ENCODE measurements around the gene NUP210L. TPM values are rescaled to one million over a fixed set of nuclear protein-coding genes. Genes with fewer than 3 reads are reported as not detected.

The NUP210L gene
- total and polyA plus RNA-seq, 8 donors = 0.18 TPM; not detected in 7

- Histone ChIP-seq H3K4me3 (no peak overlapping the region), H3K27ac (no peak overlapping the region), H3K27me3 (peaks cover 0 to 9% (median 0%) of the 10 kb centered on the region in 3 donors), H3K36me3 (no peaks in the 10 kb centered on the region), H3K9me3 (no peaks in the 10 kb centered on the region), H3K4me1 (no peaks in the 10 kb centered on the region)
- no peak for DNase-seq
- TF ChIP-seq EP300 (IDR thresholded peaks at IDR 0.05) = no peak
- no peak for TF ChIP-seq POLR2AphosphoS5 (IDR thresholded peaks at IDR 0.05)
- no peak for TF ChIP-seq POLR2A (IDR thresholded peaks at IDR 0.05)
- TF ChIP-seq CTCF (IDR thresholded peaks at IDR 0.05) = no peak
- intact Hi-C loops (cut with DNase I; ENCODE audit: low total_unique reads) = no loop called here
- 47 to 62% (median 58%) methylated on average over 3 of the region's 3 CpGs for WGBS, 5 donors
These were observed 37.6 kb upstream of the NUP210L start for GRCh38 chr1:154192476-154192875.

- Histone ChIP-seq H3K4me3 (no peak within 1 kb of the TSS), H3K36me3 (no peaks in the 10 kb centered on the region), H3K9me3 (no peaks in the 10 kb centered on the region), H3K27me3 (peaks cover 0 to 9% (median 0%) of the 10 kb centered on the region in 3 donors), H3K4me1 (peaks cover 0 to 2% (median 0%) of the 10 kb centered on the region in 4 donors), H3K27ac (no peak within 1 kb of the TSS)
- 9 to 37% (median 19%) methylated on average over 1 of the region's 1 CpG for WGBS, 5 donors
- intact Hi-C loops (cut with DNase I; ENCODE audit: low total_unique reads) = no loop called here
- DNase-seq = no peak
- no peak for TF ChIP-seq POLR2AphosphoS5 (IDR thresholded peaks at IDR 0.05)
- no peak for TF ChIP-seq POLR2A (IDR thresholded peaks at IDR 0.05)
- no peak for TF ChIP-seq CTCF (IDR thresholded peaks at IDR 0.05)
- no peak for TF ChIP-seq EP300 (IDR thresholded peaks at IDR 0.05)
These were observed 37.2 kb upstream of the NUP210L start, which contains the start of gene TPM3 for GRCh38 chr1:154191990-154192461. TPM3 (minus strand) TSS chr1:154192100; CDS start chr1:154192018, 82 bp downstream.

GRCh38 chr1:154190550-154190949, 35.7 kb upstream of the NUP210L start:
- no peaks in the 10 kb centered on the region for H3K36me3 ChIP-seq
- peaks cover 0 to 9% (median 0%) of the 10 kb centered on the region in 3 donors for H3K27me3 ChIP-seq
- no peaks in the 10 kb centered on the region for H3K9me3 ChIP-seq
- no peak for DNase-seq
- H3K4me3 ChIP-seq = no peak overlapping the region
- peaks cover 0 to 9% (median 7%) of the 10 kb centered on the region in 4 donors for H3K4me1 ChIP-seq
- TF ChIP-seq POLR2A (IDR thresholded peaks at IDR 0.05) = no peak
- no peak for TF ChIP-seq CTCF (IDR thresholded peaks at IDR 0.05)
- no peak for TF ChIP-seq POLR2AphosphoS5 (IDR thresholded peaks at IDR 0.05)
- no peak for TF ChIP-seq EP300 (IDR thresholded peaks at IDR 0.05)
- 6 to 29% (median 15%) methylated on average over 1 of the region's 1 CpG for WGBS, 5 donors
- H3K27ac ChIP-seq = no peak overlapping the region
- intact Hi-C loops (cut with DNase I; ENCODE audit: low total_unique reads) = no loop called here

GRCh38 chr1:154186852-154187501, 32.1 kb upstream of the NUP210L start:
- Histone ChIP-seq H3K4me3 (no peak overlapping the region), H3K4me1 (peaks cover 1 to 19% (median 16%) of the 10 kb centered on the region in 4 donors), H3K27me3 (no peaks in the 10 kb centered on the region), H3K27ac (peak overlapping the region in 4 of 5 donors; percentile 0 to 49 (median 35)), H3K36me3 (no peaks in the 10 kb centered on the region), H3K9me3 (no peaks in the 10 kb centered on the region)
- intact Hi-C loops (cut with DNase I; ENCODE audit: low total_unique reads) = no loop called here
- TF ChIP-seq POLR2AphosphoS5 (IDR thresholded peaks at IDR 0.05) (peak in 1 of 3 donors; percentile 2), POLR2A (IDR thresholded peaks at IDR 0.05) (no peak)
- DNase-seq = peak in 1 of 2 donors; percentile 32
- WGBS, 5 donors = 16 to 36% (median 22%) methylated on average over 2 of the region's 2 CpGs

GRCh38 chr1:154186177-154186576, 31.3 kb upstream of the NUP210L start:
- 17 to 53% (median 35%) methylated on average over 1 of the region's 1 CpG for WGBS, 5 donors

More at GRCh38 chr1:154186177-154186576, 31.3 kb upstream of the NUP210L start:
- intact Hi-C loops (cut with DNase I; ENCODE audit: low total_unique reads) = no loop called here
- Histone ChIP-seq H3K36me3 (no peaks in the 10 kb centered on the region), H3K4me3 (no peak overlapping the region), H3K9me3 (no peaks in the 10 kb centered on the region), H3K4me1 (peaks cover 9 to 27% (median 24%) of the 10 kb centered on the region in 4 donors), H3K27ac (peak overlapping the region in 2 of 5 donors; percentile 25 to 49), H3K27me3 (no peaks in the 10 kb centered on the region)
- TF ChIP-seq POLR2A (IDR thresholded peaks at IDR 0.05) (no peak), CTCF (IDR thresholded peaks at IDR 0.05) (peak in 5 of 7 experiments; percentile 28 to 57 (median 43))
- DNase-seq = peak; percentile 81 to 86

Measured in stomach (tissue), 9 donors.